Left kidney (tissue), 2 donors: ENCODE data around the gene HOXA3. TPM values are rescaled to one million over a fixed set of nuclear protein-coding genes. Genes with fewer than 3 reads are reported as not detected.
A peak's percentile ranks its signal among the peaks of the same experiment; 100 is the strongest.

ENCODE experiments used
- DNase-seq: peaks from one replicate; pipeline ENCODE4 v3.0.0-alpha.2; 2013
- polyA plus RNA-seq: library from polyadenylated mRNA; unstranded; fragments of 120-200 nt; gene quantifications from one replicate; pipeline ENCODE4 v1.2.1, GENCODE V29; 2013; ENCODE audit not compliant: insufficient read length

HOXA3 gene
- polyA plus RNA-seq, 1 donor = 47.9 TPM

DNA sequence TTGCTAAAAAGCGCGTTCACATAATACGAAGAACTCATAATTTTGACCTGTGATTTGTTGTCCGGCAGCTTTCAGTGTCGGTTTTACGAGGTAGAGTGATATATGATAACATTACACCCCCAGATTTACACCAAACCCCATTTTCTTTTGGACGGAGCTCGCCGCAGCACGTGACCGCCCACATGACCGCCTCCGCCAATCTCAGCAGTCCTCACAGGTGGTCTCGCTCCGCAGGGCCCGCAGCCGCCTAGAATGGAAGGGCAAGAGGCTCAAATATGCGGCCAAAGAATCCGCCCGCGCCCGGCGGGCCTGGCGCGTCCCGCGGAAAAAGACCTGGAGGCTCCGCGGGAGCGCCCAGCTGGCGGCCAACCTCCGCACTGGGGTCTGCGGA, 4.1 kb upstream of the HOXA3 start, which contains the start of gene HOXA7:
Gene HOXA7, minus strand, starts transcription at position 168 of the 391 bp plus-strand sequence. Its CDS starts 130 bp downstream, at position 38.
- DNase-seq = peak; percentile 91

DNA sequence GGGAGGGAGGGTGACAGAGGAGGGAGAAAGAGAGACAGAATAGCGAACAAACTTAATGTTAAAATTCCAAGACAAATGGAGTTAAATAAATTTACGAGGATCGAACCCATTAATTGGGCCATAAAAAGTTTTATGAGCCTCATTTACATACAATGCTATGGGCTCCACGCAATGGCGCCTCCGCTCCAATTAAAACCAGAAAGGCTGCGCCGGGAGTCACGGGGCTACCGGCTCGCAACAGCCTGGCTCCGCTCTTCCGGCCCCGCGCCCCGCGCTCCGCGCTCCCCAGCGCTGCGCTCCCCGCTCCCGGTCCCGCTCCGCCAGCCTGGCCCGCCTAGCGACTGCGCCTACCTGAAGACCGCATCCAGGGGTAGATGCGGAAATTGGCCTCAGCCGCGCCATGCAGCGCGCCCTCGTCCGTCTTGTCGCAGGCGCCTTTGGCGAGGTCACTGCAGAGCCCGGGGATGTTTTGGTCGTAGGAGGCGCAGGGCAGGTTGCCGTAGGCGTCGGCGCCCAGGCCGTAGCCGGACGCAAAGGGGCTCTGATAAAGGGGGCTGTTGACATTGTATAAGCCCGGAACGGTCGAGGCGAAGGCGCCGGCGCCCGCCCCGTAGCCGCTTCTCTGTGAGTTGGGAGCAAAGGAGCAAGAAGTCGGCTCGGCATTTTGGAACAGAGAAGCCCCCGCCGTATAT, 3.6 kb upstream of the HOXA3 start:
- no peak for DNase-seq

DNA sequence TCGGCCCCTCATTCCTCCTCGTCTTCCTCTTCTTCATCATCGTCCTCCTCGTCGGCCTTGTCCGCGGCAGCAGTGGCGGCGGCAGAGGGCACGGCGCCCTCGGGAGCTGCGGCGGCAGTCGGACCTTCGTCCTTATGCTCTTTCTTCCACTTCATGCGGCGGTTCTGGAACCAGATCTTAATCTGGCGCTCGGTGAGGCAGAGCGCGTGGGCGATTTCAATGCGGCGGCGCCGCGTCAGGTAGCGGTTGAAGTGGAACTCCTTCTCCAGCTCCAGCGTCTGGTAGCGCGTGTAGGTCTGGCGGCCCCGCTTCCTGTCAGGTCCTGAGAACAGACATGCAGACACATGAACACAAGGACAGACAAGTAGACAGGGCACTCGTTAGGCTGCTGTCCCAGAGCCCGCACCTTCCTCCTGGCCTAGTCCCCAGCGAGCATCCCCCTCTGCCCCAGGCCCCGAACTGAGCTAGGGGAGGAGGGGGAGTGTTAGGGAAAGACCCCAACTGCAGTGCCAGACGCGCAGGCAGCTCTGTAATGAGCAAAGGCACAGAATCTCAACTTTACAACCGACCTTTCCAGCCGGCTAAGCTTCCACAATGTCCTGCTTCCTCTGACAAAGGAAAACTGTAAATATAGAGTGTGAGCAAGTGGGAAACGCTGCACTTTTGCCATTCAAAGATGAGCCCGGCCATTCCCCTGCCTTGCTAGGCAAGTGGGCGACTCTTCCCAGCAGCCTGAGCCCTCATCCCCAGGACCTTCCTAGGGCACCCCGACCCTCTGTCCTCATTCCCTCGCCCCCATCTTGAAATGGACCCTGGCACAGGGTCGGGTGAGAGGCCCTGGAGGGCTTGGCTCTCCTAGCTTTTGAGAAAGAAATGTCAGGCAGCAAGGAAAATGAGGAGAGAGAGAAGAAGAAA, 2.8 kb upstream of the HOXA3 start:
- no peak for DNase-seq

DNA sequence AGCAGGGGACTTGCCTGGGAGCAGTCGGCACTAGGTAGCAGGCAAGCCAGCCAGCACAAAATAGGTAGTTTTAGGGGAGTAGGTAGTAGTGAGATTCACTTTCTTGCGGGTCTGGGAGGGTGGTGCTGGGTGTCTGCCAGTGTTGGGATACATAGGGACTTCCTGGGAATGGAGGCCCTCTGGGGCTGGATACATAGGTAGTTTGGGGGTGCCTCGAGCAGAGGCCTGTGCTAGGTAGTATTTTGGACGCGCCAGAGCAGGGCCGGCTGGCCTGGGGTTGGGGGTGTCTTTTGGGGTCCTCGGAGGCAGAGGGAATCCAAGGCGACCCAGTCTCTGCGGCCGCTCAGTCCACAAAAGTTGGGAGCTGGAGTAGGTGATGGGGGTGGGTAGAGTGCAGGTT, 2.0 kb upstream of the HOXA3 start:
- no peak for DNase-seq

DNA sequence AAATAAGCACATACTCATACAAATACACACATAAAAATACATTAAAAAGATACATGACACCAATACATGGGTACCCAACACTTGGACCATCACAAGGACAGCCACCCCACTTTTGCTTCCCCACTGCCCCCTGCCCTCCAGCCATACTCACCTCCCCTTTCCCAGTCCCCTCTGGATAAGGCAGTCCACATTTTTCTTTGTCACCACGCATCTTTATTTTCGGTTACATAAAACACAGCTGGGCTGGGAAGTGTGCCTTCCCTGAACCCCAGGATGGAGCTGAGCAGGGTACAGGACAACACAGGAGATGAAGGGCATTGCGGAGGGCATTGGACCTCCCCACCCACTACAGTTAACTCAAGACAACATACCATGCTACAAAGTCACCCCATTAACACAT, 1.1 kb upstream of the HOXA3 start:
- no peak for DNase-seq

DNA sequence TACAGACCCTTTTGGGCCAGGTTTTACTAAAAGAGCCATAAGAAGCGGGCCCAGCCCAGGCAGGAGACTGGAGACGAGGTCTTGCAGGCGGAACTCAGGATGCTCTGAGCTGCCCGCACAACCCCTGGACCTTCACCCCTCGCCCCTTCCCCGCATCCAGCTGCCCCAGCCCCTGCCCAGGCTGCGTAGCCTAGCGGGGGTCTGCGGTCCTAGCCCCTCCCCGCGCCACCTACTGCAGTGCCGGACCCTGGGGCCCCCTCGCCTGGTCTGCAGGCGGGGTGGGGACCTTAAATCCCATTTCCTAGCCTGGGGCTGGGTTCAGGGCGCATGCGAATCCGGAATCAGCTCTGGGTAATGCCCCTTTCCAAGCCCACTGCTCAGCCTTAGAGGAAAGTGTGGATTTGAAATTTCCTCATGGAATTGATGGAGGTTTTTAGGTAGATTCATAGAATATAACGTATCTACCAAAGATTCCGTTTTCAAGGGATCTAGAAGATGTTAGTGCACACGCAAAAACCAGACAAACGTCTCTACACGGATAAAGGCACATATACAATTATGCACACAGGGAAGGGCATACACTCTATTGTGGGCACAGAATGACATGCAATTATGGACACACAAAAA, 546 bp upstream of the HOXA3 start:
- DNase-seq = no peak

DNA sequence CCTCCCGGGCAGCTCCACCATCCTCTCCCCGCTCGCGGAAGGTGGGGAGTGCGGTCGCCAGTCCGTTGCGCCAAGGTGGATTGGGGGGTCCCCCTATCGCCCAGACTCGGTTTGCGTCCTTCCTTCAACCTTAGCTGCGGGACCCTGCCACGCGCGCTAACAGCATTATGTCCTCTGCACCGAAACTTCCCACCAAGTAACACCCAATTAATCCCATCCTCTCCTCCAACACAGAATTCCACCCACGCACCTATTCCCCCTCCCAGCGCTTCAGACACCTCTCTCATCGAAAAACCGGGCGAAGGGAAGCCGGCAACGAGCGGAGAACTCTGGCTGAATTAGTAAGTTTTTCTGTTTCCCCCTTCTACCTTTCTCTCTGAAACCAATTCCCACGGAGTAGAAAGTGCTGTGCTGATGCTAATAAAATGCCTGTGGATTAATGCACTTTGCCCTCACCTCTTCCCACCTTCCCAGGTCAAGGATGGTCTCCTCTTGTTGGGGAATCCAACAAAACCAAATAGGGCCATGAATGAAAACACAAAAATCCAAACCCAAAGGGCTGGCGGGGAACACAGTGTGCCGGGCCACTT, 947 bp downstream of the HOXA3 start:
- DNase-seq = no peak

DNA sequence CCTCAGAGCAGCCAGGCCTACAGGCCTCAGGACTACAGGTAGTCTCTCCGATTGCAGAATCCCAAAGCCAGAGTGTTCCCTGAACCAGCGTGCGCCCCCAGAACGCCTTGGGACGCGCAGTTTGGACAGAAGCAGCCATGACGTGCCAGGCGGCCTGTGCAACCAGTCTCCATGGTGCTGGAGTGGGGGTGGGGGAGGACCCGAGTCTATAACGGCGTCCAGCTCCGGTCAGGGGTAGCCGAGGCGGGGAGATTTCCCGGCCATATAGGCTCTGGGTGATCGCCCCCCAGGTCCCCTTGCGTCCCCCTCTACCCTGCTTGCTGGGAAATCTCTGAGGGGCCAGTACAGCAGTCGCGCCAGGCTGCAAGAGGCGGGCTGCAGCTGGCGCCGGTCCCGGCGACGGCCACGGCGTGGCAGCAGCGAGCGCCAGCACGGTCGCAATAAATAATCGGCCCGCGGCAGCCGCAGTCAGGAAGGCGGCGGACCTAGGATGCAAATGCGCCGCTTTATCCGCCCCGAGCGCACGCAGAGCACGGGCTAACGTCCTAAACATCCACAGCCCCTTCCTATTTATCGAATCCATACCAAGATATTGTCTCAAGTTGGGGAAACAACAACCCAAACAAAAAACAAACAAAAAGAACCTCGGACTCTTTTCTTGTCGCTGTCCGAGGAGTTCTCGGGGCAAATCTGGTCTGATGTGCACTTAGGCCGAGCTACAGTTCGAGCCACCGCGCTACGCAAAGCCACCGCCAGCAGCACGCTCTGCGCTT, 1.6 kb downstream of the HOXA3 start:
- DNase-seq = peak; percentile 80

DNA sequence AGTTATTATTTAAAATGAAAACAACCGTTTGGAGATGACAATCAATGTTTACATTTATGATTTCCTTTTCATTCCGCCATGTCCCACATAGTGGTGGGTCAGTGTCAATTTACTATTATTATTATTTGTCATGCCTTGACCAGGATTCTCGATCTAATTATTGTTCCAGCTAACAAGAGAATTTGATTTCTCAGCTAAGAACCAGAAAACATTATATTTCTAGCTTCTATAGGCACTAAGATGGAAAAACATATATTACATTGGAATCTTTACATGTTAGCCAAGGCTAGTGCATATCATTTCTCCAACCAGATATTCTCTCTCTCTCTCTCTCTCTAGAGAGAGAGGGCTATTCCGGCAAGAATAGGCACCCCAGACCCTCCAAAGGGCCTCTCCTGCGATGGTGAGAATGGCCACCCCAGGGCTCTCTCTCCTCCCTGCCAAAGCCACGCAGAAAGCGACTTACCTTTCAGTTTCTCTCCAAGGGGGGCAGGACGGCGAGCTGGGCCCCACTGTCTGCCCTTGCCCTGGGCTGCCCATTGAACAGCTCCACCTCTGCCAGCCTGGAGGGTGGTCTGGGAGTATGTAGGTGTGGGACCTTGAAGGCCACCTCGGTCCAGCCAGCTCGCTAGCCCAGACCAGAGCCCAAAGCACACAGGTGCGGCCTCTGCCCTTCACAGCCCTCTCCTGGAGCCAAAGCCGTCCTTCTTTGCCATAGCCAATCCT, 2.4 kb downstream of the HOXA3 start:
- no peak for DNase-seq

DNA sequence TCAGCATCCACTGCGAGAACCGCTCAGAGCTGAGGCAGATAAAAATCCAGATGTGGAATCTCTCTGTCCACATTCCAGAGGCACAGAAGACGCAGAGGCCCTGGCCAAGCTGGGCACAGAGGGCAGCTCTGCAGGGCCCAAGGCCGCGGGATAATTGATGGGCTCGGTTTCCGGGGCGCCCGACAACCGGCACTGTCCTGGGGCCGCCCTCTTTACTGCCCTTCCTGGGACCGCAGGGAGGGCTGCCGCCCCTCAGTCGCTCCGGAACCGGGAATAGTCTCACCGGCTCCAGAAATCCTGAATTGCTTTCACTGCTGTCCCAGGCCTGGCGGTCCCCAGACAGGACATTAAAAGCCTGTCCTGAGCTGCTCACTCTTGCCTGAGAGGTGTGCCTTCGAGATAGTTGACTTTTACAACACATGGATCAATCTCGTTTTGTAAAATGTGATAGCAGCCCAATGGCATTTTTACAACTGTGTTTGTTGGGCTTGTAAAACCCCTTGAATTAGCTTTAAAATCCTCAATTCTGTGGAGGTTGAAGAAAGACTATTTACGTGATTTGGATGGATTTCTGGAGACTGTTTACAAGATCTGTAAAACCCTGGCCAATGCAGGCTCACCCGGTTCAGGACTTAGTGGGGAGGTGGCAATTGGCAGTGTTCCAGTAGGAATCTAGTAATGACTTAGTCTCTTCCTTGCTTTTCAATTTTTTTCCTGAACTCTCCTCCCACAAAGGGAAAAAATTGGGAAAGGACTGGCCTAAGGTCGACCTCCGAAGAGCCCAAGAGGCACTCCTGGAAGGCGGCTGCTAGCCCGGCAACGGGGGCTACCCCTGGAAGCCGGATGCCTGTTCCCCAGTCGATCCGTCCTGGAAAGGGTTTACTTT, 3.4 kb downstream of the HOXA3 start:
- no peak for DNase-seq

DNA sequence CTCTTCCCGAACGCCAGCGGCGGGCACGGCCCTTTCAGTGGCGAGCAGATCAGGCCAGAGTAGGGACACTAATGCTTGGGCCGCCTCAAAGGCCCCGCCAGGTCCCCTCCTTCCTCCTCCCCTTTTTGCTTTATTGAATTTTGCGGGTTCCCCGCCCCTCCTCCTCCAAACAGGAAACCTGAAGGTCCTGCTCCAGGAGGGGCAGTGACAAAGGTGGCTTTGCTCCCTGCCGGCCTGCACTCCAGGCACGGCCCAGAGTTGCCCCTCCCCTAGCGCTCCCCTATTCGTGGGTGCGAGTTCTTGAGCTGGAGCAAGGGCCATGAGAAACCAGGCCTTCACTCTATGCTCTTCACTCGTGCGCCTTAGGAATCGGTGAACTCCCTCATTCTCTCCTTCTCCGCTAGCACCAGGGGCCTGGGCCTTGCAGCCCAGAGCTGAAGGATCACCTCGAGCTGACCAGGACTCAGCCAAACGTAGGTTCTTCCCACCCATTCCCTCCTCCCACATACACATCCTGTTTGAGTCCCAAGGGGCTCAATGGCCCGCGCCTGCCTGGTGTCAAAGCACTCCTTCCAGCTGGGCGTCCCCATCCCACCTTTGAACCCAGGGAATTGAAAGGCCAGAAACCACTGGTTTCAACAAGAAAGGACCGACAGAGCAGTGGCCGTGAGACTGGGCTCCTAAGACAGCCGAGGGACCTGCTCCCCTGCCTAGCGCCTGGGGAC, 4.2 kb downstream of the HOXA3 start:
- DNase-seq = no peak

DNA sequence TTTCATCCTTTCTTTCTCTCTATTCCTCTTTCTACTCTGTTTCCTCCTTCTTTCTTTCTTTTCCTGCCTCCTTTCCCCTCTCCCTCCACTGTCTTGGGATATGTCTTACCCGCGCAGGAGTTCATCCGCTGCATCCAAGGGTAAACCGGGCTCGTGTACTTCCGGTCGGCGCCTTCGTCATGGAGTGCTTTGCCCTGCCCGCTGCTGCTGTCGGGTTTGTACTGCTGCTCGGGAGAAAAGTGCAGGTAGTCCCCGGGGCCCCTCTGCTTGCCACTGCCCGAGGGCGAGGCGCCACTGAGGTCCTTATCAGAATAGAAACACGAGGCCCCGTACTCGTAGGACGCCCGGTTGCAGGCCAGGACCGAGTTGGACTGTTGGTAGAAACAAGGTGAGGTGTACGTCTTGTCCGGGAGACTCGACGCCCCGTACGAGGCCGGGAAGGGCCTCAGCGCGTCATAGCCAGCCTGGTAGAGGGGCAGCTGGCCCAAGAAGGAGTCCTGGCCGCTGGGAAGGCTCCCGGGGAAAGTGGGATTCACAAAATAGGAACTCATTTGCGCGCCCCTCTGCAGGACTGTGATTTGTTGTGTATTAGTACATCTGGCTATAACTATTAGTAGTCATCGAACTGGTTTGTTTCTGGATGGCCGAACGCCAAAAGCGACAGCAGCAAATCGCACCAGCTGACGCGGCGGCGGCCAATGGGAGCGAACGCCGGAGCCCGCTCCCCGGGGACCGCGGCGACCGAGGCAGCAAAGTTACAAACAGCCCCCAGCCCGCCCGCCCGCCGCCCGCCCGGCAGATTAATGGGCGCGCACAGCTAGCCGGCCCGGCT, 5.0 kb downstream of the HOXA3 start, which contains the start of gene HOXA6:
Gene HOXA6, minus strand, starts transcription at position 576 of the 832 bp plus-strand sequence. Its CDS starts 25 bp downstream, at position 551.
- DNase-seq = no peak

DNA sequence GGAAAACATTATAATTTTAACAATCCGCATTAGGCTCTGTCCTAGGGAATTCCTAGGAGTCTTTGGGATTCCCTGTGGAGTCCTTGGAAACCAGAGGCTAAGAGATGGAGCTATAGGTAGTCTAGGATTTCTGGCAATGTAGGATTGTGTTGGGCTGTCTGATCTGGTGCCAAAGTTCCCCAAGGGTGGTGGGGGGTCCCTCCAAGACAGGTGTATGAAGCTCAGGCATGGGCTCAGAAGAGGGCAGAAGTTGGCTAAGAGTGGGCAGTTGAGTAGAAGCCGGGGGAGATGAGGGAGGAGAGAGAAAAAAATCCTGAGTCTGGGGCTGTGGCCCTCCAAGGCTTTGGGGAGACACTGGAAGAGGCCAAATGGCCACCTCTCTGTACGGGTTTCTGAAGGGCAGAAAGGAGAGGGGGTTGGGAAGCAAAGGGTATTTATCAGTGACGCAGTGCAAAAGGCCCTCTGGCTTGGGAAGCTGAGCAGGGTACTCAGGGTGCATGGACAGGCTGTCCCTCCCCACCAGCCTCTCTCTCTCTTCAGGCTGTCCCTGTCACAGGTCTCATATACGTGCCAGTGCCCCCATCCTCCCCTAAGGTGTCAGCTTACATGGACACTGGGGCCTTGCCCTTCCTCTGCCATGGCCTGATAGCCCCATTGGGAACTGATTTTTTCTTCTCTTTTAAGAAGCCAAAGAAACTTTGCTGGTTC, 5.7 kb downstream of the HOXA3 start:
- no peak for DNase-seq

DNA sequence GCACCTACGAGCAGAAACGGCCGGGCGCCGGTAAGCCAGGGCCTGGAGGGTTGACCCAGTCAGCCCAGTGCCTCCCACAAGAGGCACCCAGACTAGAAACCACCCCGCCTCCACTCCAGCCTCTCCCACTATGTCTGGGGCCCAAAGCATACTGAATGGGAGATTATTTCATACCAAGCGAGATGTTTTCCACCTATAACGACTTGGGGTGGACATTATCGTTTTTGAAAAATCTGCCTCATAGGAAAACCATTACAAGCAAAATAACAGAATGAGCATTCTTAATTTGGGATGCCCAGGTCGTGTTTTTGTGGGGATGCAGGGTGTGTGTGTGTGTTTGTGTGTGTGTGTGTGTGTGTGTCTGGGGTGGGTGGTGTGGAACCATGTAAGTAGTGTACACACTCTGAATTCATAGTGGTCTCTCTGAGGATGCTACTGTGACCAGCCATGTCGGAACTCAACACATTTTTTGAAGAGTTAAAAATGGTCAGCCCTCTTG, 6.4 kb downstream of the HOXA3 start:
- no peak for DNase-seq

DNA sequence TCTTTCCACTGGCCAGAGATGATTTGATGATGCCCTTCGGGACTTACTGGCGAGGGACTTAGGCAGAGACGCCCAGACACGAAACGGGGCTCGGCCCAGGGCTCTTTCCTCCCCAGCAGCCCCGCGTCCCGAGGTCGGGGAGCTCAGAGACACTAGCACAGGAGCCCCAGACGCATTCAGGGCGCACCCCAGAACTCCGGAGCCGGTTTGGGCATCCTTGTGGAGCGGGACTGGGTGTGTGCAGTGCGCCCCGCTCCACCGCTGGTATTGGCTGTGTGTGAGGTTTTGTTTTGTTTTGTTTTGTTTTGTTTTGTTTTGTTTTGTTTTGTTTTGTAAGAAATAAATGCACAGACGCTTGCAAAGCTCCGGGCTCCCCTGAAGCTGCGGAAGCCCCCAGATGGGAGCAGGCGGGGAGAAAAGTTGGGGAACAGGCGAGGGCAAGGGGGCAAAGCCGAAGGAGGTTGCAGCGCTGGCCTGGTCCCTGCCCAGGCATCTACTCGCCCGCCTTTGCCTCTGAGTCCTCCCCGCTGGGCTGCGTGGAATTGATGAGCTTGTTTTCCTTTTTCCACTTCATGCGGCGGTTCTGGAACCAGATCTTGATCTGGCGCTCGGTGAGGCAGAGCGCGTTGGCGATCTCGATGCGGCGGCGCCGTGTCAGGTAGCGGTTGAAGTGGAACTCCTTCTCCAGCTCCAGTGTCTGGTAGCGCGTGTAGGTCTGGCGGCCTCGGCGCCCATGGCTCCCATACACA, 7.0 kb downstream of the HOXA3 start:
- no peak for DNase-seq

DNA sequence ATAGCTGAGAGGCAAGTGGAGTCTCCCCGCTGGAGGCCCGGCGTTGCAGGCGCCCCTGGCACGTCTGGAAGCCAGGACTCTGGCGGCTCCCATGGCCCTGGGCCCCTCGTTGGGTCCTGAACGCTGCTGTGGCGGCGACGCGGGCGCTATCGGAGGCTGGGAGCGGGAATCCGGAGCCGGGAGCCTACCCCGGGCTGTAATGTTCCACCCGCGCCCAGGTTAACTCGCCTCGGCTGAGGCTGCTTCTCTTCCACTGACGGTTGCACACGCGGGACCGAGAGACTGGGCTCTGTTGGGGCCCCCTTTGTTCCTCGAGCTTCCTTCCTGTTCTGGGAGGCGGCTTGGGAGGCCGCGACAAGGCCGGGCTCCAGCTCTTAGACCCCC, 7.6 kb downstream of the HOXA3 start:
- no peak for DNase-seq
